OCI-LY1 (cell line): ENCODE data around the gene NAV3.

Source experiments
- EZH2 ChIP-seq: fragments of 200-600 bp; sonication (generic), shearing (Covaris generic); IDR thresholded peaks from 2 replicates; pipeline ENCODE4 v1.8.0; 2017; ENCODE audit warnings: borderline replicate concordance, mixed run types, mild to moderate bottlenecking, antibody characterized with exemption, low read length, moderate library complexity, mixed read lengths
- TF ChIP-seq, protein P1 (sequence below): fragments of 200-600 bp; sonication (generic), shearing (Covaris generic); IDR thresholded peaks from 2 replicates; pipeline ENCODE4 v1.5.1; 2017; ENCODE audit warnings: mild to moderate bottlenecking, antibody characterized with exemption, low read length, moderate library complexity, mixed read lengths

DNA sequence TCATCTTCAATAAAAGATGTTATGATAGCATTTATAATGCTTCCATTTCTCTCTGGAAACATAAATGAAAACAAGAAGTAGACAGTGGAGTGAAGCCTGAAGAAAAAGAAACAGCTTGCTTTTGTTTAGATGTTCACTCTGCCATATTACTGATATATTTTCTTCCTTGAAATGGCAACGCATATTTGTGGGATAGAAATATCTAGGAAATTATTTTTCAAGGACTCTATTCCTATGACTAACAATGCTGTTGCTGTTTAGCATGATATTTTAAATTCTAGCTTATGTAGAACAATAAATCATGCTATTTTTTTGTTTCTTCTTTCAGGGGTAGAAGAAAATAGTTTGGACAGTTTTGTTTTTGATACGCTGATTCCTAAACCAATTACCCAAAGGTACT, 359.0 kb downstream of the NAV3 start:
- TF ChIP-seq, protein P1, sequence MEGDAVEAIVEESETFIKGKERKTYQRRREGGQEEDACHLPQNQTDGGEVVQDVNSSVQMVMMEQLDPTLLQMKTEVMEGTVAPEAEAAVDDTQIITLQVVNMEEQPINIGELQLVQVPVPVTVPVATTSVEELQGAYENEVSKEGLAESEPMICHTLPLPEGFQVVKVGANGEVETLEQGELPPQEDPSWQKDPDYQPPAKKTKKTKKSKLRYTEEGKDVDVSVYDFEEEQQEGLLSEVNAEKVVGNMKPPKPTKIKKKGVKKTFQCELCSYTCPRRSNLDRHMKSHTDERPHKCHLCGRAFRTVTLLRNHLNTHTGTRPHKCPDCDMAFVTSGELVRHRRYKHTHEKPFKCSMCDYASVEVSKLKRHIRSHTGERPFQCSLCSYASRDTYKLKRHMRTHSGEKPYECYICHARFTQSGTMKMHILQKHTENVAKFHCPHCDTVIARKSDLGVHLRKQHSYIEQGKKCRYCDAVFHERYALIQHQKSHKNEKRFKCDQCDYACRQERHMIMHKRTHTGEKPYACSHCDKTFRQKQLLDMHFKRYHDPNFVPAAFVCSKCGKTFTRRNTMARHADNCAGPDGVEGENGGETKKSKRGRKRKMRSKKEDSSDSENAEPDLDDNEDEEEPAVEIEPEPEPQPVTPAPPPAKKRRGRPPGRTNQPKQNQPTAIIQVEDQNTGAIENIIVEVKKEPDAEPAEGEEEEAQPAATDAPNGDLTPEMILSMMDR = no peak
- TF ChIP-seq EZH2 = no peak
